Keratinocyte (primary cell): ENCODE data around the gene CBFA2T3. TPM values are rescaled to one million over a fixed set of nuclear protein-coding genes. Genes with fewer than 3 reads are reported as not detected.

Experiments
- DNase-seq: peaks from one replicate; pipeline ENCODE4 v3.0.0-alpha.2; 2011; ENCODE audit warnings: low read depth, missing footprints, low spot score
- FAIRE-seq: peaks from 2 replicates; lab custom pipeline; 2011; peaks lifted over from hg19 to GRCh38; lab: Jason Lieb, UNC
- H2AFZ ChIP-seq: 2 replicates; pipeline ENCODE4 v1.6.0; 2012; ENCODE audit warnings: low read length, control low read depth, inconsistent platforms; ENCODE audit not compliant: control insufficient read depth
- H3K27ac ChIP-seq: 2 replicates; pipeline ENCODE4 v1.5.1; 2011; ENCODE audit warnings: low read length; ENCODE audit not compliant: control insufficient read depth, insufficient read depth
- H3K27me3 ChIP-seq: 3 replicates; pipeline ENCODE4 v1.6.0; 2011; ENCODE audit warnings: low read length; ENCODE audit not compliant: control insufficient read depth, insufficient read depth; ENCODE audit errors: extremely low read depth
- H3K36me3 ChIP-seq, 2 experiments: 2 replicates in 1 of 2; 3 replicates in 1 of 2; pipeline ENCODE4 v1.5.1; 2011; ENCODE audit warnings: low read length in 2 of 2, mild to moderate bottlenecking in 1 of 2; ENCODE audit not compliant: control insufficient read depth in 2 of 2, insufficient read depth in 2 of 2; ENCODE audit errors: extremely low read depth in 1 of 2
- H3K4me1 ChIP-seq: 3 replicates; pipeline ENCODE4 v1.5.1; 2011; ENCODE audit warnings: low read length; ENCODE audit not compliant: control insufficient read depth, insufficient read depth; ENCODE audit errors: extremely low read depth
- H3K4me2 ChIP-seq: 3 replicates; pipeline ENCODE4 v1.6.0; 2011; ENCODE audit warnings: low read depth, low read length; ENCODE audit not compliant: control insufficient read depth, insufficient read depth; ENCODE audit errors: extremely low read depth
- H3K4me3 ChIP-seq, 3 experiments: fragments of 200-600 bp in 1 of 3; sonication (generic) in 1 of 3; 2 replicates in 2 of 3; 3 replicates in 1 of 3; pipeline ENCODE4 v1.5.1; 2011 to 2016; ENCODE audit warnings: low read length in 3 of 3, mild to moderate bottlenecking in 3 of 3, control low read depth in 2 of 3, inconsistent platforms in 1 of 3, low read depth in 1 of 3, mixed read lengths in 1 of 3, mixed run types in 1 of 3, moderate library complexity in 1 of 3; ENCODE audit not compliant: control insufficient read depth in 2 of 3, insufficient read depth in 2 of 3; ENCODE audit errors: extremely low read depth in 1 of 3
- H3K79me2 ChIP-seq: 2 replicates; pipeline ENCODE4 v1.6.0; 2012; ENCODE audit warnings: low read length; ENCODE audit not compliant: control insufficient read depth, insufficient read depth
- H3K9ac ChIP-seq: 3 replicates; pipeline ENCODE4 v1.6.0; 2011; ENCODE audit warnings: low read length; ENCODE audit not compliant: control insufficient read depth, insufficient read depth; ENCODE audit errors: extremely low read depth
- H3K9me1 ChIP-seq: 3 replicates; pipeline ENCODE4 v1.6.0; 2011; ENCODE audit warnings: low read length; ENCODE audit not compliant: control insufficient read depth, insufficient read depth; ENCODE audit errors: extremely low read depth
- H3K9me3 ChIP-seq: 2 replicates; pipeline ENCODE4 v1.5.1; 2012; ENCODE audit warnings: low read depth, low read length; ENCODE audit not compliant: control insufficient read depth
- H4K20me1 ChIP-seq: 3 replicates; pipeline ENCODE4 v1.6.0; 2011; ENCODE audit warnings: low read length; ENCODE audit not compliant: control insufficient read depth, insufficient read depth; ENCODE audit errors: extremely low read depth
- CTCF ChIP-seq, 3 experiments: IDR thresholded peaks in 1 of 3; conservative IDR thresholded peaks in 1 of 3; optimal IDR thresholded peaks in 1 of 3; 2 replicates in 2 of 3; 3 replicates in 1 of 3; pipeline versions ENCODE3 to v1.5.1; 2011; ENCODE audit warnings: low read length in 3 of 3, mild to moderate bottlenecking in 3 of 3, moderate library complexity in 2 of 3, control low read depth in 1 of 3, inconsistent platforms in 1 of 3; ENCODE audit not compliant: insufficient read depth in 2 of 3; ENCODE audit errors: extremely low read depth in 1 of 3
- EZH2 ChIP-seq: IDR thresholded peaks from one replicate; pipeline ENCODE4 v1.6.1; 2012; ENCODE audit warnings: inconsistent platforms, mild to moderate bottlenecking, low read length, moderate library complexity
- dilution Hi-C: fragments of 300-500 bp; cut with MboI; formaldehyde crosslinking; loops from one replicate; pipeline ENCODE4 v1.7.0; 2020; ENCODE audit warnings: low sequenced_read_pairs; ENCODE audit not compliant: extremely low pct_ligation_motif_present
- polyA plus RNA-seq, 5 experiments: library from polyadenylated mRNA; depleted of rRNA in 3 of 5; stranded (reverse) in 3 of 5; stranded (forward) in 1 of 5; unstranded in 1 of 5; fragments of >200 nt; gene quantifications; 1 replicate in 1 of 5; 2 replicates in 3 of 5; 3 replicates in 1 of 5; pipeline versions ENCODE4 v1.2.1 to v1.2.3, GENCODE V29; 2011 to 2012; ENCODE audit warnings: missing spikeins in 2 of 5, low read depth in 1 of 5, low replicate concordance in 1 of 5

CBFA2T3 gene
- polyA plus RNA-seq, 1 donor (not counting 4 experiments of a cell fraction or from before 2014, with no cell fraction given), result 0.08 TPM

DNA sequence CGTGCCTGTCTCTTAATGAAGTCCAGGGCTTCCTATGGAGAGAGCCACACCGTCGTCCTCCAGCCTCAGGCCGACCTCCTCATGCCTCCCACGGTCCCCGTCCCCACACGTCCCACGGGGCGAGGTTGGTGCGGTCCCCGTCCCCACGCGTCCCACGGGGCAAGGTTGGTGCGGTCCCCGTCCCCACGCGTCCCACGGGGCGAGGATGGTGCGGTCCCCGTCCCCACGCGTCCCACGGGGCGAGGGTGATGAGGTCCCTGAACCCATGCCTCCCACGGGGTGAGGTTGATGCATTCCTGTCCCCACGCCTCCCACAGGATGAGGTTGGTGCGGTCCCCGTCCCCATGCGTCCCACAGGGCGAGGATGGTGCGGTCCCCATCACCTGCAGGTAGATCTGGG, 141.2 kb downstream of the CBFA2T3 start:
- H3K9me1 ChIP-seq, result no peaks in the 10 kb centered on the region
- H4K20me1 ChIP-seq, result no peaks in the 10 kb centered on the region
- H3K36me3 ChIP-seq, result peaks cover 0 to 20% of the 10 kb centered on the region in 2 experiments
- dilution Hi-C loops, result no loop called here
- H3K9me3 ChIP-seq, result no peaks in the 10 kb centered on the region
- H3K4me1 ChIP-seq, result no peaks in the 10 kb centered on the region
- no peak for FAIRE-seq
- H3K4me3 ChIP-seq, result no peak overlapping the region
- H3K9ac ChIP-seq, result no peak overlapping the region
- H3K27ac ChIP-seq, result no peak overlapping the region
- H2AFZ ChIP-seq, result no peak overlapping the region
- H3K4me2 ChIP-seq, result no peak overlapping the region
- H3K27me3 ChIP-seq, result no peaks in the 10 kb centered on the region
- TF ChIP-seq CTCF (optimal IDR thresholded peaks at IDR 0.05 in 1 of 3, IDR thresholded peaks at IDR 0.05 in 1 of 3, conservative IDR thresholded peaks at IDR 0.05 in 1 of 3; ENCODE audit: extremely low read depth in 1 of 3, insufficient read depth in 2 of 3, low read length in 3 of 3), result no peak
- TF ChIP-seq EZH2, result no peak
- no peaks in the 10 kb centered on the region for H3K79me2 ChIP-seq
- DNase-seq, result no peak

GRCh38 chr16:88835383-88835782, 141.6 kb downstream of the CBFA2T3 start:
- Histone ChIP-seq H3K9ac (no peak overlapping the region), H3K9me3 (no peaks in the 10 kb centered on the region), H3K4me1 (no peaks in the 10 kb centered on the region), H3K27ac (no peak overlapping the region), H3K27me3 (no peaks in the 10 kb centered on the region), H3K9me1 (no peaks in the 10 kb centered on the region), H2AFZ (no peak overlapping the region), H3K4me3 (no peak overlapping the region), H3K4me2 (no peak overlapping the region), H4K20me1 (no peaks in the 10 kb centered on the region), H3K36me3 (peaks cover 0 to 16% of the 10 kb centered on the region in 2 experiments), H3K79me2 (no peaks in the 10 kb centered on the region)
- DNase-seq (no peak), FAIRE-seq (no peak)
- dilution Hi-C loops, result no loop called here
- TF ChIP-seq EZH2, result no peak
- no peak for TF ChIP-seq CTCF (optimal IDR thresholded peaks at IDR 0.05 in 1 of 3, IDR thresholded peaks at IDR 0.05 in 1 of 3, conservative IDR thresholded peaks at IDR 0.05 in 1 of 3; ENCODE audit: extremely low read depth in 1 of 3, insufficient read depth in 2 of 3, low read length in 3 of 3)
